H1 (cell line): ENCODE measurements around the gene PHACTR1. TPM values are rescaled to one million over a fixed set of nuclear protein-coding genes. Genes with fewer than 3 reads are reported as not detected.

Experiments
- CTCF ChIA-PET: fragments of 300-600 bp; sonication (Branson Sonifier 250); formaldehyde crosslinking; loops from one replicate; lab custom pipeline; 2021; ENCODE audit not compliant: partially characterized antibody; lab: Charles Lee
- POLR2A ChIA-PET: fragments of 300-600 bp; sonication (Branson Sonifier 250); formaldehyde crosslinking; loops from one replicate; lab custom pipeline; 2021; ENCODE audit warnings: inconsistent platforms; ENCODE audit not compliant: partially characterized antibody; lab: Charles Lee
- DNase-seq, 2 experiments: peaks; one replicate each; pipeline versions ENCODE4 v3.0.0 to v3.0.0-alpha.2; 2010 to 2022; ENCODE audit warnings: low spot score in 2 of 2, low read depth in 1 of 2, mixed read lengths in 1 of 2
- FAIRE-seq: peaks from 2 replicates; lab custom pipeline; 2011; peaks lifted over from hg19 to GRCh38; lab: Jason Lieb, UNC
- H2AFZ ChIP-seq: 2 replicates; pipeline ENCODE4 v1.8.1; 2012; ENCODE audit warnings: low read length, inconsistent platforms
- H2AK5ac ChIP-seq: 2 replicates; pipeline ENCODE4 v1.6.1; 2013; ENCODE audit warnings: low read depth, low read length
- H2BK120ac ChIP-seq: replicated peaks from 2 replicates; pipeline ENCODE3; 2013; ENCODE audit warnings: low read depth, low read length, inconsistent platforms
- H2BK12ac ChIP-seq: 2 replicates; pipeline ENCODE4 v1.6.1; 2013; ENCODE audit warnings: low read depth, low read length
- H2BK15ac ChIP-seq: 2 replicates; pipeline ENCODE4 v1.6.1; 2013; ENCODE audit warnings: low read length
- H2BK20ac ChIP-seq: 2 replicates; pipeline ENCODE4 v1.6.1; 2013; ENCODE audit warnings: low read length
- H2BK5ac ChIP-seq: 2 replicates; pipeline ENCODE4 v1.6.1; 2013; ENCODE audit warnings: low read depth, low read length
- H3K14ac ChIP-seq: 2 replicates; pipeline ENCODE4 v1.6.1; 2013; ENCODE audit warnings: inconsistent platforms; ENCODE audit not compliant: insufficient read length
- H3K18ac ChIP-seq: 2 replicates; pipeline ENCODE4 v1.6.1; 2013; ENCODE audit warnings: low read length; ENCODE audit errors: extremely low read depth
- H3K23ac ChIP-seq: 2 replicates; pipeline ENCODE4 v1.6.1; 2013; ENCODE audit warnings: inconsistent platforms; ENCODE audit not compliant: insufficient read length
- H3K23me2 ChIP-seq: 2 replicates; pipeline ENCODE4 v1.6.1; 2013; ENCODE audit warnings: low read depth, low read length
- H3K27ac ChIP-seq: 2 replicates; pipeline ENCODE4 v1.6.1; 2011; ENCODE audit warnings: low read depth, low read length, inconsistent platforms
- H3K27me3 ChIP-seq, 4 experiments: replicated peaks in 1 of 4; 1 replicate in 1 of 4; 2 replicates in 3 of 4; pipeline versions ENCODE4 v1.6.1 to v1.8.1; 2011 to 2013; ENCODE audit warnings: low read length in 3 of 4, mild to moderate bottlenecking in 3 of 4, inconsistent platforms in 2 of 4, mixed read lengths in 2 of 4, moderate library complexity in 1 of 4; ENCODE audit not compliant: control insufficient read depth in 3 of 4, insufficient read depth in 3 of 4; ENCODE audit errors: extremely low read depth in 1 of 4
- H3K36me3 ChIP-seq, 4 experiments: 2 replicates each; pipeline versions ENCODE4 v1.6.1 to v1.8.1; 2011 to 2013; ENCODE audit warnings: mild to moderate bottlenecking in 4 of 4, low read length in 3 of 4, moderate library complexity in 2 of 4, control low read depth in 1 of 4, inconsistent platforms in 1 of 4; ENCODE audit not compliant: insufficient read depth in 4 of 4, control insufficient read depth in 2 of 4
- H3K4ac ChIP-seq: replicated peaks from 2 replicates; pipeline ENCODE3; 2013; ENCODE audit warnings: low read length, low read depth, mixed read lengths, inconsistent platforms; ENCODE audit not compliant: insufficient read length
- H3K4me1 ChIP-seq, 4 experiments: replicated peaks in 1 of 4; 1 replicate in 1 of 4; 2 replicates in 3 of 4; pipeline versions ENCODE4 v1.6.1 to v1.8.1; 2011 to 2013; ENCODE audit warnings: low read length in 3 of 4, inconsistent platforms in 2 of 4, mixed read lengths in 1 of 4; ENCODE audit not compliant: insufficient read depth in 4 of 4, control insufficient read depth in 3 of 4
- H3K4me2 ChIP-seq, 2 experiments: 2 replicates each; pipeline versions ENCODE4 v1.6.1 to v1.8.1; 2011 to 2013; ENCODE audit warnings: low read depth in 2 of 2, low read length in 2 of 2, control low read depth in 1 of 2, inconsistent platforms in 1 of 2, mild to moderate bottlenecking in 1 of 2; ENCODE audit not compliant: insufficient read depth in 1 of 2
- H3K4me3 ChIP-seq, 4 experiments: fragments of 200-600, 300-600 bp in 1 of 4; sonication (generic), shearing (Covaris generic), sonication (Bioruptor Twin) in 1 of 4; 2 replicates each; pipeline versions ENCODE4 v1.5.1 to v1.8.1; 2011 to 2016; ENCODE audit warnings: low read length in 4 of 4, low read depth in 3 of 4, control low read depth in 2 of 4, inconsistent platforms in 2 of 4, mild to moderate bottlenecking in 2 of 4, mixed read lengths in 1 of 4, moderate library complexity in 1 of 4; ENCODE audit not compliant: insufficient read depth in 2 of 4; ENCODE audit errors: extremely low read depth in 1 of 4
- H3K56ac ChIP-seq: replicated peaks from 2 replicates; pipeline ENCODE3; 2013; ENCODE audit warnings: low read depth, mild to moderate bottlenecking, mixed read lengths, low read length, inconsistent platforms; ENCODE audit not compliant: insufficient read length
- H3K79me1 ChIP-seq: 2 replicates; pipeline ENCODE4 v1.6.1; 2013; ENCODE audit warnings: low read depth, low read length, control low read depth
- H3K79me2 ChIP-seq, 2 experiments: 2 replicates each; pipeline versions ENCODE4 v1.6.1 to v1.8.1; 2012 to 2013; ENCODE audit warnings: low read length in 2 of 2, mild to moderate bottlenecking in 2 of 2, inconsistent platforms in 1 of 2; ENCODE audit not compliant: insufficient read depth in 2 of 2, control insufficient read depth in 1 of 2
- H3K9ac ChIP-seq, 4 experiments: replicated peaks in 1 of 4; 1 replicate in 1 of 4; 2 replicates in 3 of 4; pipeline versions ENCODE4 v1.6.1 to v1.8.1; 2011 to 2013; ENCODE audit warnings: low read depth in 3 of 4, low read length in 3 of 4, control low read depth in 2 of 4, mild to moderate bottlenecking in 2 of 4, moderate library complexity in 2 of 4, inconsistent platforms in 1 of 4; ENCODE audit errors: extremely low read depth in 1 of 4
- H3K9me3 ChIP-seq, 2 experiments: 2 replicates each; pipeline versions ENCODE4 v1.6.1 to v1.8.1; 2012 to 2013; ENCODE audit warnings: mild to moderate bottlenecking in 2 of 2, moderate library complexity in 2 of 2, control low read depth in 1 of 2, inconsistent platforms in 1 of 2, low read depth in 1 of 2, low read length in 1 of 2, mixed read lengths in 1 of 2; ENCODE audit not compliant: insufficient read depth in 2 of 2
- H4K20me1 ChIP-seq, 2 experiments: replicated peaks in 1 of 2; 2 replicates each; pipeline versions ENCODE3 to v1.8.1; 2011 to 2013; ENCODE audit warnings: inconsistent platforms in 2 of 2, low read length in 2 of 2, mild to moderate bottlenecking in 1 of 2; ENCODE audit not compliant: insufficient read depth in 2 of 2, control insufficient read depth in 1 of 2
- H4K5ac ChIP-seq: 2 replicates; pipeline ENCODE4 v1.6.1; 2013; ENCODE audit warnings: low read length, low read depth, mixed read lengths, inconsistent platforms; ENCODE audit not compliant: insufficient read length
- H4K8ac ChIP-seq: 2 replicates; pipeline ENCODE4 v1.8.0; 2013; ENCODE audit warnings: mild to moderate bottlenecking, moderate library complexity, low read length, inconsistent platforms; ENCODE audit not compliant: insufficient read depth; ENCODE audit errors: extremely low read depth
- H4K91ac ChIP-seq: replicated peaks from 2 replicates; pipeline ENCODE3; 2013; ENCODE audit warnings: low read length, mixed read lengths, inconsistent platforms; ENCODE audit not compliant: insufficient read length
- BCL11A ChIP-seq, 2 experiments: IDR thresholded peaks; one replicate each; pipeline ENCODE4 v1.6.1; 2011; ENCODE audit warnings: low read depth in 2 of 2, low read length in 2 of 2, mild to moderate bottlenecking in 2 of 2
- CBX5 ChIP-seq: fragments of 300-800, 300-1000 bp; sonication (generic); IDR thresholded peaks from 2 replicates; pipeline ENCODE4 v1.7.1; 2016; ENCODE audit warnings: antibody characterized with exemption, low read length, low read depth
- CHD2 ChIP-seq: IDR thresholded peaks from 2 replicates; pipeline ENCODE4 v1.6.1; 2012; ENCODE audit warnings: low read length, improper control_type of control experiment
- HDAC6 ChIP-seq: IDR thresholded peaks from one replicate; pipeline ENCODE4 v1.7.1; 2012; ENCODE audit warnings: low read depth, mild to moderate bottlenecking, inconsistent platforms, low read length, moderate library complexity
- KDM5A ChIP-seq: fragments of 200-600 bp; IDR thresholded peaks from 2 replicates; pipeline ENCODE4 v1.7.1; 2012; ENCODE audit warnings: mild to moderate bottlenecking, low read length, inconsistent platforms, mixed read lengths
- MAX ChIP-seq: IDR thresholded peaks from 2 replicates; pipeline ENCODE4 v1.6.1; 2012; ENCODE audit warnings: inconsistent platforms
- POLR2A ChIP-seq, 2 experiments: IDR thresholded peaks; 1 replicate in 1 of 2; 2 replicates in 1 of 2; pipeline ENCODE4 v1.6.1; 2011; ENCODE audit warnings: low read depth in 2 of 2, low read length in 2 of 2, mild to moderate bottlenecking in 2 of 2; ENCODE audit errors: control extremely low read depth in 1 of 2
- RNF2 ChIP-seq: fragments of 200-900, 300-1000 bp; sonication (generic); IDR thresholded peaks from 2 replicates; pipeline ENCODE4 v1.7.1; 2016; ENCODE audit warnings: borderline replicate concordance, low read depth, mild to moderate bottlenecking, antibody characterized with exemption, low read length; ENCODE audit not compliant: poor library complexity, severe bottlenecking; ENCODE audit errors: missing control alignments
- SUZ12 ChIP-seq: fragments of 200-600 bp; sonication (generic); IDR thresholded peaks from 2 replicates; pipeline ENCODE4 v1.6.1; 2012; ENCODE audit warnings: mild to moderate bottlenecking, inconsistent platforms, low read length, moderate library complexity, mixed read lengths
- WGBS, 2 experiments: shearing (Covaris generic) in 1 of 2; methylation state at CpG; one replicate each; pipeline versions ENCODE4 v1.1.6 to v1.1.7; 2013 to 2015; ENCODE audit warnings: low lambda C conversion rate in 2 of 2, mixed read lengths in 2 of 2, inconsistent platforms in 1 of 2, low coverage in 1 of 2, missing lambda C conversion rate in 1 of 2; ENCODE audit not compliant: insufficient replicate concordance in 2 of 2, insufficient coverage in 1 of 2, insufficient read length in 1 of 2; ENCODE audit errors: extremely low coverage in 1 of 2, missing lambda C conversion rate in 1 of 2; 5-methylcytosine and 5-hydroxymethylcytosine counted together
- polyA plus RNA-seq, 7 experiments: library from polyadenylated mRNA; depleted of rRNA in 3 of 7; stranded (reverse) in 5 of 7; unstranded in 2 of 7; fragments of >200 nt in 5 of 7; fragments of 200-250 nt in 2 of 7; gene quantifications; 1 replicate in 5 of 7; 2 replicates in 1 of 7; 4 replicates in 1 of 7; pipeline versions ENCODE4 v1.2.1 to v1.2.3, GENCODE V29; 2011 to 2013; ENCODE audit warnings: missing spikeins in 2 of 7, mixed read lengths in 2 of 7
- total RNA-seq: library from RNA; stranded (reverse); fragmentation: NEBNext Ultra II Directional; extraction: Animal tissue kit (Norgen Biotek cat#: 25700); gene quantifications from 2 replicates; pipeline ENCODE4 v1.2.1, GENCODE V29; 2021

Gene PHACTR1
- total and polyA plus RNA-seq, 2 of the 8 experiments (the other 6 are each of a cell fraction or from before 2014, with no cell fraction given) = 3.9 to 17.1 TPM

DNA sequence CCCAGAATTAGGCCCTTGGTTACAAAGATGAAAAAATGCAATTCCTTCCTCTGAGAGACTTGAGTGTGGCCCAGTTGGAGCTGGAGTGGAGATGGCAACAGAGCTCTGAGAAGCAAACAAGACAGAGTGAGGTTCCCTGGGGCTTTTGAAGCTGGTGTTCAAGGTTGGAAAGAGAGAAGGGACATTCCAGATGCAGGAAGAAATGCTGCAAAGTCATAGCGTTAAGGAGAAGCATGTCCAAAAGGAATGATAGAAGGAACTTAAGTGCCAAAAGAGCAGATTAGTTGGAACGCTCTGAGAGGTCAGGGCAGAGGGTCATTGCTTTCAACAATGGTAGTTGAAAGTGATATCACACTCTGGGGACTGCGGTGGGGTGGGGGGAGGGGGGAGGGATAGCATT, 360.0 kb downstream of the PHACTR1 start:
- Histone ChIP-seq H3K18ac (no peak overlapping the region), H3K79me2 (no peaks in the 10 kb centered on the region), H3K4me1 (peaks cover 2 to 7% (median 3%) of the 10 kb centered on the region in 4 experiments; a peak in 2 of 7 replicates), H3K79me1 (no peaks in the 10 kb centered on the region), H3K4me3 (no peak overlapping the region), H2BK12ac (no peak overlapping the region), H4K91ac (no peak overlapping the region), H3K9ac (no peak overlapping the region), H3K23me2 (no peaks in the 10 kb centered on the region), H3K27me3 (no peaks in the 10 kb centered on the region), H2BK120ac (no peak overlapping the region), H3K23ac (no peak overlapping the region), H2BK15ac (no peak overlapping the region), H3K36me3 (0 out of 8 replicates have a peak, but pooled peaks cover 0 to 2% (median 0%) of the 10 kb centered on the region in 4 experiments), H3K9me3 (no peaks in the 10 kb centered on the region), H3K4me2 (no peak overlapping the region), H2BK5ac (no peak overlapping the region), H3K27ac (no peak overlapping the region), H2AFZ (no peak overlapping the region), H2BK20ac (no peak overlapping the region), H3K14ac (no peak overlapping the region), H3K56ac (no peak overlapping the region), H4K8ac (no peak overlapping the region), H4K20me1 (no peaks in the 10 kb centered on the region), H4K5ac (no peak overlapping the region), H2AK5ac (no peak overlapping the region), H3K4ac (no peak overlapping the region)
- WGBS, 2 experiments = 82% methylated on average over 3 of the region's 3 CpGs; no CpG with 5 or more reads in 1 of the 2 experiments
- FAIRE-seq (no peak), DNase-seq (no peak)
- CTCF ChIA-PET = interaction anchor here (1.2 to 1.6 kb wide), 2 partner anchors 23 to 42 kb away, joined by 3 read pairs; no protein-coding TSS in a partner anchor
- POLR2A ChIA-PET = interaction anchor here (0.7 kb wide), 1 partner anchor 355 kb away, joined by 6 read pairs; no protein-coding TSS in a partner anchor
- TF ChIP-seq BCL11A (IDR thresholded peaks at IDR 0.05; ENCODE audit: low read depth in 2 of 2, low read length in 2 of 2) (no peak), MAX (no peak), KDM5A (no peak), CBX5 (no peak), SUZ12 (no peak), POLR2A (IDR thresholded peaks at IDR 0.05; ENCODE audit: control extremely low read depth in 1 of 2, low read depth in 2 of 2, low read length in 2 of 2) (no peak), HDAC6 (no peak), RNF2 (no peak), CHD2 (no peak)
